Progenitor cell of endocrine pancreas (in vitro differentiated cells): ENCODE measurements around the gene GIPC1. TPM values are rescaled to one million over a fixed set of nuclear protein-coding genes. Genes with fewer than 3 reads are reported as not detected.

Experiments used
- DNase-seq: peaks from one replicate; pipeline ENCODE4 v3.0.0; 2021; ENCODE audit warnings: low spot score; ENCODE audit not compliant: unreplicated experiment
- H3K27ac Mint-ChIP-seq: 2 replicates; pipeline ENCODE4 v1.8.0; 2021; ENCODE audit warnings: mild to moderate bottlenecking, moderate library complexity, mixed read lengths
- H3K27me3 Mint-ChIP-seq: 2 replicates; pipeline ENCODE4 v1.8.0; 2021; ENCODE audit warnings: mixed read lengths
- H3K36me3 Mint-ChIP-seq: 2 replicates; pipeline ENCODE4 v1.8.0; 2022; ENCODE audit warnings: mixed read lengths; ENCODE audit not compliant: insufficient read depth
- H3K4me1 Mint-ChIP-seq: 2 replicates; pipeline ENCODE4 v1.8.0; 2021; ENCODE audit warnings: low read depth, mixed read lengths
- H3K4me3 Mint-ChIP-seq: 2 replicates; pipeline ENCODE4 v1.8.0; 2021; ENCODE audit warnings: low read depth, mild to moderate bottlenecking, moderate library complexity, mixed read lengths
- H3K9me3 Mint-ChIP-seq: 2 replicates; pipeline ENCODE4 v1.8.0; 2021; ENCODE audit warnings: low read depth, mixed read lengths
- CTCF ChIP-seq: fragments of 200-600 bp; sonication (generic); IDR thresholded peaks from one replicate; pipeline ENCODE4 v1.5.0; 2021; ENCODE audit warnings: antibody characterized with exemption, mild to moderate bottlenecking; ENCODE audit not compliant: unreplicated experiment
- microRNA-seq: library from miRNA; unstranded; fragments of <30 nt; microRNA quantifications from one replicate; pipeline ENCODE4 v1.1.0, GENCODE V29; 2020; ENCODE audit warnings: borderline number of aligned reads; ENCODE audit not compliant: unreplicated experiment
- total RNA-seq: library from RNA; stranded (reverse); gene quantifications from 2 replicates; pipeline ENCODE4 v1.2.1, GENCODE V29; 2021

GIPC1 gene
- total RNA-seq, 1 donor from 2014 or later = 66.5 TPM

GRCh38 chr19:14433554-14434501 lies 62.1 kb downstream of the GIPC1 start:
- peaks cover 10% of the 10 kb centered on the region for H3K4me1 Mint-ChIP-seq
- H3K9me3 Mint-ChIP-seq = no peaks in the 10 kb centered on the region
- no peaks in the 10 kb centered on the region for H3K36me3 Mint-ChIP-seq
- peaks cover 9% of the 10 kb centered on the region for H3K27me3 Mint-ChIP-seq
- H3K4me3 Mint-ChIP-seq = peak overlapping the region; percentile 75
- no peak overlapping the region for H3K27ac Mint-ChIP-seq
- DNase-seq = no peak
- peak; percentile 46 for TF ChIP-seq CTCF

GRCh38 chr19:14432791-14433553 lies 63.0 kb downstream of the GIPC1 start, which contains the start of gene PKN1:
PKN1 (plus strand) TSS chr19:14433306; CDS start chr19:14433522, 216 bp downstream.
- Mint-ChIP-seq H3K27me3 (peaks cover 9% of the 10 kb centered on the region), H3K36me3 (no peaks in the 10 kb centered on the region), H3K9me3 (no peaks in the 10 kb centered on the region), H3K4me3 (peak within 1 kb of the TSS; percentile 81), H3K4me1 (peaks cover 10% of the 10 kb centered on the region), H3K27ac (peak within 1 kb of the TSS; percentile 74)
- peak; percentile 64 for DNase-seq
- no peak for TF ChIP-seq CTCF

- H3K27me3 Mint-ChIP-seq = peaks cover 12% of the 10 kb centered on the region
- peaks cover 10% of the 10 kb centered on the region for H3K4me1 Mint-ChIP-seq
- no peaks in the 10 kb centered on the region for H3K9me3 Mint-ChIP-seq
- no peak for TF ChIP-seq CTCF
- no peak for DNase-seq
- no peak overlapping the region for H3K27ac Mint-ChIP-seq
- peak overlapping the region; percentile 44 for H3K4me3 Mint-ChIP-seq
- H3K36me3 Mint-ChIP-seq = no peaks in the 10 kb centered on the region
Observed at GRCh38 chr19:14430712-14431111, 65.2 kb downstream of the GIPC1 start.

GRCh38 chr19:14428882-14429416 lies 67.0 kb downstream of the GIPC1 start:
- no peaks in the 10 kb centered on the region for H3K36me3 Mint-ChIP-seq
- TF ChIP-seq CTCF = no peak
- H3K27ac Mint-ChIP-seq = no peak overlapping the region
- no peak overlapping the region for H3K4me3 Mint-ChIP-seq
- DNase-seq = no peak
- H3K9me3 Mint-ChIP-seq = no peaks in the 10 kb centered on the region
- no peaks in the 10 kb centered on the region for H3K4me1 Mint-ChIP-seq
- peaks cover 12% of the 10 kb centered on the region for H3K27me3 Mint-ChIP-seq

Small RNAs within 50 kb of the gene (microRNA-seq; reads per million reads assigned to microRNA genes)
- gene MIR639 = not detected

Other genes with a start within 250 kb of the GIPC1 start
- gene ADGRE5, start 114.7 kb downstream of the GIPC1 start, total RNA-seq = 0.96 and 1.0 TPM in 2 replicates
- gene DDX39A, start 76.8 kb downstream of the GIPC1 start, total RNA-seq = 66.9 and 74.2 TPM in 2 replicates
- 106 TPM in 2 replicates for gene PKN1, start 62.8 kb downstream of the GIPC1 start, total RNA-seq
- gene PTGER1, start 20.8 kb downstream of the GIPC1 start, total RNA-seq = 0.34 and 0.84 TPM in 2 replicates
- gene DNAJB1, start 22.3 kb upstream of the GIPC1 start, total RNA-seq = 94.7 and 97.0 TPM in 2 replicates
- gene TECR, start 33.5 kb upstream of the GIPC1 start, total RNA-seq = 170 and 186 TPM in 2 replicates
- gene NDUFB7, start 75.9 kb upstream of the GIPC1 start, total RNA-seq = 117 and 120 TPM in 2 replicates
- not detected in 2 replicates for gene CLEC17A, start 87.0 kb upstream of the GIPC1 start, total RNA-seq
- not detected in 2 replicates for gene ADGRE3, start 178.7 kb upstream of the GIPC1 start, total RNA-seq
- gene ZNF333, start 193.9 kb upstream of the GIPC1 start, total RNA-seq = 21.4 and 21.6 TPM in 2 replicates